CD8-positive, alpha-beta memory T cell (primary cell): ENCODE measurements around the gene CTNNA2. TPM values are rescaled to one million over a fixed set of nuclear protein-coding genes. Genes with fewer than 3 reads are reported as not detected.

ENCODE experiments used
- CTCF ChIA-PET: fragments of 350-600 bp; sonication (Branson Sonifier 250); formaldehyde crosslinking; loops from one replicate; lab custom pipeline; 2021; ENCODE audit warnings: antibody characterized with exemption; lab: Charles Lee
- POLR2A ChIA-PET: fragments of 350-600 bp; sonication (Branson Sonifier 250); formaldehyde crosslinking; loops from one replicate; lab custom pipeline; 2021; ENCODE audit warnings: antibody characterized with exemption; lab: Charles Lee
- DNase-seq, 5 donors: peaks; one replicate each; pipeline versions ENCODE4 v3.0.0 to v3.0.0-alpha.2; 2020 to 2022; ENCODE audit warnings: mixed read lengths in 1 of 5
- H3K27ac ChIP-seq: one replicate; pipeline ENCODE4 v1.7.0; 2013; ENCODE audit warnings: low read depth, mild to moderate bottlenecking, low read length, moderate library complexity
- H3K27me3 ChIP-seq: 2 replicates; pipeline ENCODE4 v1.7.0; 2013; ENCODE audit warnings: low read length, mild to moderate bottlenecking; ENCODE audit not compliant: insufficient read depth, poor library complexity, severe bottlenecking
- H3K36me3 ChIP-seq: 2 replicates; pipeline ENCODE4 v1.7.0; 2013; ENCODE audit warnings: mild to moderate bottlenecking, low read length, moderate library complexity; ENCODE audit not compliant: insufficient read depth
- H3K4me1 ChIP-seq: 2 replicates; pipeline ENCODE4 v1.7.0; 2013; ENCODE audit warnings: mild to moderate bottlenecking, low read length, moderate library complexity; ENCODE audit not compliant: insufficient read depth
- H3K4me3 ChIP-seq: 2 replicates; pipeline ENCODE4 v1.7.0; 2013; ENCODE audit warnings: mild to moderate bottlenecking, low read length
- H3K9me3 ChIP-seq: 2 replicates; pipeline ENCODE4 v1.7.0; 2013; ENCODE audit warnings: mild to moderate bottlenecking, low read length
- H3K27ac Mint-ChIP-seq, 8 donors: one replicate each; pipeline ENCODE4 v1.8.0; 2020 to 2021; ENCODE audit warnings: mixed read lengths in 8 of 8, mild to moderate bottlenecking in 6 of 8, inconsistent platforms in 3 of 8, moderate library complexity in 3 of 8
- H3K27me3 Mint-ChIP-seq, 2 donors: one replicate each; pipeline ENCODE4 v1.8.0; 2020 to 2021; ENCODE audit warnings: mixed read lengths in 2 of 2, mild to moderate bottlenecking in 1 of 2, moderate library complexity in 1 of 2
- H3K36me3 Mint-ChIP-seq, 3 donors: one replicate each; pipeline ENCODE4 v1.8.0; 2020 to 2021; ENCODE audit warnings: mixed read lengths in 3 of 3, inconsistent platforms in 1 of 3, mild to moderate bottlenecking in 1 of 3
- H3K4me1 Mint-ChIP-seq, 3 donors: one replicate each; pipeline ENCODE4 v1.8.0; 2020 to 2021; ENCODE audit warnings: mixed read lengths in 3 of 3, inconsistent platforms in 1 of 3, mild to moderate bottlenecking in 1 of 3
- H3K4me3 Mint-ChIP-seq, 7 donors: one replicate each; pipeline ENCODE4 v1.8.0; 2020 to 2021; ENCODE audit warnings: mixed read lengths in 7 of 7, mild to moderate bottlenecking in 6 of 7, moderate library complexity in 4 of 7, inconsistent platforms in 2 of 7
- H3K9me3 Mint-ChIP-seq, 5 donors: one replicate each; pipeline ENCODE4 v1.8.0; 2020 to 2022; ENCODE audit warnings: mixed read lengths in 5 of 5, mild to moderate bottlenecking in 3 of 5, moderate library complexity in 2 of 5, inconsistent platforms in 1 of 5
- polyA plus RNA-seq: library from polyadenylated mRNA; unstranded; fragments of 300-500 nt; fragmentation: Illumina TruSeq; gene quantifications from one replicate; pipeline ENCODE4 v1.2.3, GENCODE V29; 2021
- total RNA-seq, 2 experiments: library from RNA; stranded (reverse); gene quantifications; one replicate each; pipeline ENCODE4 v1.2.3, GENCODE V29; 2021

CTNNA2 gene
- total and polyA plus RNA-seq, 3 experiments from 2014 or later, result not detected

DNA sequence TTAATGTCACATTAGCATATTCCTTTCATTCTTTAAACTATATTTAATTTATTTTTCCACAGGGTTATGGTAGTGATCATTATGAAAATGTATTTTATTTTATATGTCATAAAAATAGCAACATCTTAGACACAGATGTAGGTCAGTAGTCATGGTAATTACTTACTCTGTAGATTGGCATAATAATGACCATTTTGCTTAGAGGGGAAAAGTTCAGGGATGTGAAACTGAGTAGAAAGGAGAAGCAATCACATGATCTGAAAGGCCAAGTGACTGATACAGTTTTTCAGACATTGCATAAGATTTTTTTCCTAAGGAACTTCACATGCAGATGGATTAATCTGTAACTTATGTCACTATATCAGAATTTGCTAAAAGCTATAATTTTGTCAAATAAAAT is 286.9 kb downstream of the CTNNA2 start:
- POLR2A ChIA-PET, result no interaction called here
- H3K36me3 Mint-ChIP-seq, result no peaks in the 10 kb centered on the region

DNA sequence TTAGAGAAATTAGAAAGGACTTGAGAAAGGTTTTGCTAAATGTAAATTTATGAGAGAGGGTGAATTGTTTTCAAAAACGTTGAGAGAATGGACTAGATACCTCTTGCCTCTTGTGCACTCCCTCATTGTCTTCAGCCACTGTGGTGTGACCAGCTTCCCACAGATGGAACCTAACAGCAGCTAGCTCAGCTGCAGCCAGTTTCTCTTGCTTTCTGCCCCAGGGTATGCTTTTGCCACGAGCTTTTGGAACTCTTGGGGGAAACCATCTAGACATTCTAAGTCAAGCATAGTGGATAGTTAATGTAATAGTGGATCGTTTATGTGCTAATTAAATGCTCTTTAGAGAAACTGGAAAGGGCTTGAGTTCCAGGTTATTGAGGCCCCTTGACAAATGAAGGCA is 288.2 kb downstream of the CTNNA2 start:
- Mint-ChIP-seq H3K27me3 (no peaks in the 10 kb centered on the region), H3K36me3 (no peaks in the 10 kb centered on the region), H3K4me1 (no peaks in the 10 kb centered on the region), H3K4me3 (no peak overlapping the region), H3K27ac (no peak overlapping the region), H3K9me3 (peaks cover 3 to 29% (median 8%) of the 10 kb centered on the region in 5 donors)
- Histone ChIP-seq H3K36me3 (no peaks in the 10 kb centered on the region), H3K27me3 (no peaks in the 10 kb centered on the region), H3K4me1 (no peaks in the 10 kb centered on the region), H3K9me3 (no peaks in the 10 kb centered on the region), H3K4me3 (no peak overlapping the region), H3K27ac (no peak overlapping the region)
- ChIA-PET CTCF (no interaction called here), POLR2A (no interaction called here)
- DNase-seq, result no peak

More for the DNA sequence above, 286.9 kb downstream of the CTNNA2 start:
- CTCF ChIA-PET, result no interaction called here
- H3K4me1 Mint-ChIP-seq, result no peaks in the 10 kb centered on the region
- H3K9me3 Mint-ChIP-seq, result peaks cover 2 to 27% (median 8%) of the 10 kb centered on the region in 5 donors
- H3K27ac ChIP-seq, result no peak overlapping the region
- H3K27ac Mint-ChIP-seq, result no peak overlapping the region
- no peak overlapping the region for H3K4me3 Mint-ChIP-seq
- no peaks in the 10 kb centered on the region for H3K9me3 ChIP-seq
- H3K4me1 ChIP-seq, result no peaks in the 10 kb centered on the region
- H3K4me3 ChIP-seq, result no peak overlapping the region
- H3K36me3 ChIP-seq, result no peaks in the 10 kb centered on the region
- no peak for DNase-seq
- no peaks in the 10 kb centered on the region for H3K27me3 ChIP-seq
- no peaks in the 10 kb centered on the region for H3K27me3 Mint-ChIP-seq

DNA sequence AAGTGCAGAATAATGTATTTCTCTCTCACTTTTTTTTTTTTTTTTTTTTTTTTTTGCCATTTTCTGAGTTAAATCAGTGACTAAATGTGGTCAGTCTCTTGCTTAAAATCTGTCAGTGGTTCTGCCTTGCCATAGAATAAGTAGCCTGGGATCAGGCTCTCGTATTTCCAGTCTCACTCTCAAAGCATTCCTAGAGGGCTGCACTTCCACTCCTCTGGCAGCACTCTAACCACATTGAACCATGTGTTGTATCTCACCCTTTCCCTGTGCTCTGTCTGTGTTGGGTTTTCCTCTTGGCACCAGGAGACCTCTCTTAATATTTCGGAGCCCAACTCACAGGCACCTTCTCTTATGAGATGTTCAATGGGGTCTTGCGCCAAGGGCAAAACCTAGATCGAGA is 304.4 kb downstream of the CTNNA2 start:
- Mint-ChIP-seq H3K4me3 (no peak overlapping the region), H3K4me1 (no peaks in the 10 kb centered on the region), H3K36me3 (no peaks in the 10 kb centered on the region), H3K9me3 (peaks cover 0 to 25% (median 16%) of the 10 kb centered on the region in 5 donors), H3K27ac (no peak overlapping the region), H3K27me3 (no peaks in the 10 kb centered on the region)
- no peak overlapping the region for H3K27ac ChIP-seq
- H3K27me3 ChIP-seq, result no peaks in the 10 kb centered on the region
- POLR2A ChIA-PET, result no interaction called here
- no peak overlapping the region for H3K4me3 ChIP-seq
- no peaks in the 10 kb centered on the region for H3K4me1 ChIP-seq
- H3K9me3 ChIP-seq, result no peaks in the 10 kb centered on the region
- CTCF ChIA-PET, result no interaction called here
- H3K36me3 ChIP-seq, result no peaks in the 10 kb centered on the region
- DNase-seq, result no peak

DNA sequence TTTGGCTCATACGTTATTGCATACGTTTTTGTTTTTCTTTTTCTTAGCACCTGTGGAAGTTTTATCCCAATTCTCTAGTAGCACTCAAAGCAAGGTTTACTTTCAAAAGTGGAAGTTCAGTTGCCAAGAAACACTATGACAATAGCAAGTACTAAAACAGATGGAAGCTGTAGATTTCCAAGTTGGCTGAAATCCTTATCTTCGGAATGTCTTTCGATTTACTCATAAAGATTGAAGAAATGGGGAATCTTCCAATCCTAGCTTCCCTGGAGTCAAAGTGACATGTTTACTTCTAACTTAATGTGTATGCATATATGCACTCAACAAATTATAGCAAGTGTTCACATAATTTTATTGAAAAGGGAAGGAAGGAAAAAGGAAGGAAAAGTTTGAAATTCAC is 307.4 kb downstream of the CTNNA2 start:
- Mint-ChIP-seq H3K4me3 (no peak overlapping the region), H3K9me3 (peaks cover 4 to 28% (median 10%) of the 10 kb centered on the region in 5 donors), H3K27ac (no peak overlapping the region), H3K4me1 (no peaks in the 10 kb centered on the region), H3K27me3 (no peaks in the 10 kb centered on the region), H3K36me3 (no peaks in the 10 kb centered on the region)
- DNase-seq, result no peak
- Histone ChIP-seq H3K4me1 (no peaks in the 10 kb centered on the region), H3K27me3 (no peaks in the 10 kb centered on the region), H3K9me3 (no peaks in the 10 kb centered on the region), H3K4me3 (no peak overlapping the region), H3K27ac (no peak overlapping the region), H3K36me3 (no peaks in the 10 kb centered on the region)
- CTCF ChIA-PET, result no interaction called here
- POLR2A ChIA-PET, result no interaction called here

DNA sequence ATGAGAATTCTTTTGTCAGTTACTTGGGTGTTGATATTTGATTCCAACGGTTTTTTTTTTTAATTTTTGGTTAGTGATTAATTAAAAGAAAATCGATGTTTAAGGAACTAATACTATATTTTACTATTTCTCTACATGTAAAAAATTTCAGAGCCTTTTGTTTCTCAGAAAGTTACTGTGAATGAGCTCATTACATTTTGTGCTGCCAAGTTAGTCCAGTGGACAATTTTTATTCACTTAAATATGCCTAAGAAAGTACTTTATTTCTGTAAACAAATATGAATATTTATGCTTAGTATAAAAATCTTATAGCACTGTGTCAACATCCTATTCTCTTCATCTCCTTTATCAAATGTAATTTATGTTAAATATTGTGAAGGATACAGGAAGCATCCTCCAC is 309.3 kb downstream of the CTNNA2 start:
- H3K4me1 ChIP-seq, result no peaks in the 10 kb centered on the region
- Mint-ChIP-seq H3K4me3 (no peak overlapping the region), H3K4me1 (no peaks in the 10 kb centered on the region), H3K27me3 (no peaks in the 10 kb centered on the region), H3K36me3 (no peaks in the 10 kb centered on the region), H3K9me3 (peaks cover 7 to 23% (median 16%) of the 10 kb centered on the region in 5 donors), H3K27ac (no peak overlapping the region)
- POLR2A ChIA-PET, result no interaction called here
- no peaks in the 10 kb centered on the region for H3K36me3 ChIP-seq
- DNase-seq, result no peak
- H3K4me3 ChIP-seq, result no peak overlapping the region
- H3K27me3 ChIP-seq, result no peaks in the 10 kb centered on the region
- no peak overlapping the region for H3K27ac ChIP-seq
- CTCF ChIA-PET, result no interaction called here
- no peaks in the 10 kb centered on the region for H3K9me3 ChIP-seq

DNA sequence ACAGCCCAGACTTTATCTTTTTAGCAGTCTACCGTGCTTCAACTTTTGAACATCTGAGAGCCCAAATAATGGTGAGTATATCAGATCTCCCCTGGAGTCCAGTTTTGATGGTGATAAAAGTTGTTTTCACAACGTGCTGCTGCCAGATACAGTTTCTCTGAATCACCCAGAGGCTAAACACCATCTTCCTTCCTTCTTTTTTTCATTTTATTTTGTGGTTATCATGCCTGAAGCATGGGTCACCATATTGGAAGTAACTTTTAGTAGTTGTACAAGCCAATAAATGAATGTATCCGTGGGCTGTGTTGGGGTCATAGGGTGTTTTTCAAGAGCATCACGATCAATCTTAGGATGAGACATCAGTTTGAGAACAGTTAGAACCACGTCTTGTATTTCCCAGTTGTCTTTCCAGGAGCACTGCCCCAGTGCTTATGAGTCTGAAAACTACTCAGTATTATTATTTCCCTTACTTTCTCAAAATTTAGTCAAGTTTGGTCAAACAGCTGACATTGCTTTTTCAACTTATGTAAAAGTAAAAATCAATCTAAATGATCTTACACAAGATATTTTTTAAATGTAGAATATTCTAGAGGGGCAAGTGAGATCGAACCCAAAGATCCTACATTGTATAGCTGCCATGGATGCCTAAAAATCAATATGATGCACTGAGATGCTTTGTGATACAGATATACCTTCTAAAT is 311.4 kb downstream of the CTNNA2 start:
- H3K4me3 ChIP-seq, result no peak overlapping the region
- POLR2A ChIA-PET, result no interaction called here
- CTCF ChIA-PET, result no interaction called here
- no peak overlapping the region for H3K27ac ChIP-seq
- Mint-ChIP-seq H3K36me3 (no peaks in the 10 kb centered on the region), H3K27me3 (no peaks in the 10 kb centered on the region), H3K4me3 (no peak overlapping the region), H3K9me3 (peaks cover 7 to 18% (median 11%) of the 10 kb centered on the region in 5 donors), H3K4me1 (no peaks in the 10 kb centered on the region), H3K27ac (no peak overlapping the region)
- no peaks in the 10 kb centered on the region for H3K4me1 ChIP-seq
- H3K9me3 ChIP-seq, result no peaks in the 10 kb centered on the region
- no peaks in the 10 kb centered on the region for H3K27me3 ChIP-seq
- DNase-seq, result no peak
- no peaks in the 10 kb centered on the region for H3K36me3 ChIP-seq

DNA sequence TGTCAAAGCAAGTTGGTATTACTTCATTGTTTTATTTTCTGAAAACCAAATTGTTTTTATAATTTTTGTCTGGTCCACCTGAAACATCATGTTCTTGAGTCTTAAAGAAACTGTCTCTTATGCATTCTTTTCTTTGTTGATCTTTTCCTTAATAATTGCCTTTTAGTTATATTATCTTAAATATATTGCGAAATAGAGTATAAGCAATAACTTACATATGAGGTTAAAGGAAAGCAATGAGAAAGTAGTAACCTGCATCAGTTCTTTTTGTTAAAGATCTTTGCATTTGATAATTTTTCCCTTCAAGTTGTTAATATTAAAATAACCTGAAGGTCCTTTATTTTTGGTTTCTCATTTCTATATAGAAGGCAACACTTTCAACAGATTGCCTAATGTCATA is 315.0 kb downstream of the CTNNA2 start:
- ChIA-PET POLR2A (no interaction called here), CTCF (no interaction called here)
- Histone ChIP-seq H3K4me1 (no peaks in the 10 kb centered on the region), H3K36me3 (no peaks in the 10 kb centered on the region), H3K9me3 (no peaks in the 10 kb centered on the region), H3K27ac (no peak overlapping the region), H3K27me3 (no peaks in the 10 kb centered on the region), H3K4me3 (no peak overlapping the region)
- H3K4me1 Mint-ChIP-seq, result no peaks in the 10 kb centered on the region
- no peaks in the 10 kb centered on the region for H3K36me3 Mint-ChIP-seq
- DNase-seq, result no peak
- no peaks in the 10 kb centered on the region for H3K27me3 Mint-ChIP-seq
- H3K4me3 Mint-ChIP-seq, result no peak overlapping the region
- H3K9me3 Mint-ChIP-seq, result peaks cover 9 to 19% (median 12%) of the 10 kb centered on the region in 5 donors
- no peak overlapping the region for H3K27ac Mint-ChIP-seq

DNA sequence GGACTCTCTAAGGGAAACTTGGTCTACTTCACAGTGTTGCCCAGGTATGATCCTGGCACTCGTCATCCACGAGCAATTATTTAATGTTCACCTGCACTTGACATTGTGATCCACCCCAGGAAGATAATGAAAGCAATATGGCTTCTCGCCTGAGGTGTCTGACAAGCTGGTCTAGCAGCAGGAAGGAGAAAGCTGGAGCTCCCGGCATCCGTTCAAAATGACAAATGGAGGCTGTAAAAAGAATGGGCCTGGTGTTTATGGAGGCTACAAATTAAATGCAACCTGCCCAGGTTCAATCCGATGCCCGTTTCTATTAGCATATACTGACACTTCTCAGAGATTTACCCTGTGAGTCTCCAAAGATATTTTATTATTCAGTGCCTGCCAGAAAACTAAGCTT is 317.6 kb downstream of the CTNNA2 start:
- DNase-seq, result no peak
- Mint-ChIP-seq H3K27me3 (no peaks in the 10 kb centered on the region), H3K4me1 (no peaks in the 10 kb centered on the region), H3K27ac (no peak overlapping the region), H3K4me3 (no peak overlapping the region), H3K36me3 (no peaks in the 10 kb centered on the region), H3K9me3 (peaks cover 4 to 12% (median 8%) of the 10 kb centered on the region in 5 donors)
- no peaks in the 10 kb centered on the region for H3K9me3 ChIP-seq
- H3K27ac ChIP-seq, result no peak overlapping the region
- no peaks in the 10 kb centered on the region for H3K4me1 ChIP-seq
- no peaks in the 10 kb centered on the region for H3K27me3 ChIP-seq
- ChIA-PET POLR2A (no interaction called here), CTCF (no interaction called here)
- H3K36me3 ChIP-seq, result no peaks in the 10 kb centered on the region
- no peak overlapping the region for H3K4me3 ChIP-seq
